Epidermal melanocyte (primary cell): ENCODE measurements around the gene NGRN.
A peak's percentile ranks its signal among the peaks of the same experiment; 100 is the strongest.

ENCODE experiments used
- DNase-seq: peaks from one replicate; pipeline ENCODE4 v3.0.0; 2011; ENCODE audit warnings: low spot score; ENCODE audit not compliant: insufficient read length

The NGRN gene, protein sequence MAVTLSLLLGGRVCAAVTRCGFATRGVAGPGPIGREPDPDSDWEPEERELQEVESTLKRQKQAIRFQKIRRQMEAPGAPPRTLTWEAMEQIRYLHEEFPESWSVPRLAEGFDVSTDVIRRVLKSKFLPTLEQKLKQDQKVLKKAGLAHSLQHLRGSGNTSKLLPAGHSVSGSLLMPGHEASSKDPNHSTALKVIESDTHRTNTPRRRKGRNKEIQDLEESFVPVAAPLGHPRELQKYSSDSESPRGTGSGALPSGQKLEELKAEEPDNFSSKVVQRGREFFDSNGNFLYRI

DNA sequence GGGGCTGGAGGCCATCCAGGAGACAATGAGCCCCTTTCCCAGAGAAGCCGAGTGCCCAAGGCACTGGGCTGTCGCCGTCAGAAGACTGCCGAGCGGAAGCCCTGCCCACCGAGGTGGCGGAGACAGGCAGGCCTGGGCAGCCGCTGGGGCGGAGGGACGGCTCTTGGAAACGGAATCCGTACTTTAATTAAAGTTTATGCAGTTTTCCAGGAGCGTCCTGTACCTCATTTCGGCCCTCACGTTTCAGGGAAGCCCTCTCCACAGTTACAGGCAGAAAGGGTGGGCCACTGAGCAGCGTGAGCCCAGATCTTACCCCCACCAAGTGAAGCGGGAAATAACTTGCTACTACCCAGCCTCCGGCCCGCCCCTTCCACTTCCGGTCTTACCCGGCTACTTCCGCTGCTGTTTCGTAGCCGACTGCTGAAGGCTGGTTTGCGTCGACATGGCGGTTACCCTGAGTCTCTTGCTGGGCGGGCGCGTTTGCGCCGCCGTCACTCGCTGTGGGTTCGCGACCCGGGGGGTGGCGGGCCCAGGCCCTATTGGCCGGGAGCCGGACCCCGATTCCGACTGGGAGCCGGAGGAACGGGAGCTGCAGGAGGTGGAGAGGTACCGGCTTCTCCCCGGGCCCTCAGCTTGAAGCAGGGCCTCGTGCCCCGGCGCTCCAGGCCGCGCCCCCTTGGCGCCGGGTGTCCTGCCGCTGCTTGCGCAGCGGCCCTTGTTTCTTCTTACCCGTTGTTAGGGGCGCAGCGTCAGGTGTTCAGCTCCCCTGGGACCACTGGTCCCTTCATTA, at the start of gene NGRN:
Gene NGRN (plus strand): TSS at position 402 of the 790 bp plus-strand sequence. CDS start 41 bp downstream, at position 443.
- peak; percentile 56 for DNase-seq

DNA sequence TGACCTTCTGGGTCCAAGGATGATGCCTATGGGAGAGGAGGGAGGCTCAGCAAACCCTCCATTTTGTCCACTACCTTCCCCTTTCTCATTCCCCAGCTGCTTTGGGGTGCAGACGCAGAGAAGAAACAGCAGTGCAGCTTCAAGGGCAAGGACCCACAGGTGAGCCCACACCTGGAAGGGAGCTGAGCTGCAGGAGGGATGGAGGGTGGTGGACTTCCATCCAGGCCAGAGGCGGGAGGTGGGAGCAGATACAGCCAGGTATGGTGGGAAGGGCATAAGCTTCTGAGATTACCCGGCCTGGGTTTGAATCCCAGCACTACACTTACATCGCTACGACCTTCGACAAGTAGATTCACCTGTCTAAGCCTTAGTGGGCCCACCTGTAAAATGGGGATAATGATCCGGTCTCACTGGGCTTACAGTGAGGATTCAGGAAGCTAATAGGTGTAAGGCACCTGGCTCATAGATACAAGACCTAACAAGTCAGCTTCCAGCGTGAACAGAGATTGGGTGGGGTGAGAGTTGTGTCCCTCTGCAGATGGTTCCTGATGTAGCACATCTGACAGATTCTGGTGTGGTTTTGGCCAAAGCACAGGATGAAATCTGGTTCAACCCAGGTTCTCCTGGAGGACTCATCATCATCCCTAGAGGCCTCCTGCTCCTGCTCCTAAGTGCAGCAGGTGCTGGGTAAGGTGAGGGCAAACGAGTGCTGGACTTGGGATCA, 47.6 kb upstream of the NGRN start:
- no peak for DNase-seq

DNA sequence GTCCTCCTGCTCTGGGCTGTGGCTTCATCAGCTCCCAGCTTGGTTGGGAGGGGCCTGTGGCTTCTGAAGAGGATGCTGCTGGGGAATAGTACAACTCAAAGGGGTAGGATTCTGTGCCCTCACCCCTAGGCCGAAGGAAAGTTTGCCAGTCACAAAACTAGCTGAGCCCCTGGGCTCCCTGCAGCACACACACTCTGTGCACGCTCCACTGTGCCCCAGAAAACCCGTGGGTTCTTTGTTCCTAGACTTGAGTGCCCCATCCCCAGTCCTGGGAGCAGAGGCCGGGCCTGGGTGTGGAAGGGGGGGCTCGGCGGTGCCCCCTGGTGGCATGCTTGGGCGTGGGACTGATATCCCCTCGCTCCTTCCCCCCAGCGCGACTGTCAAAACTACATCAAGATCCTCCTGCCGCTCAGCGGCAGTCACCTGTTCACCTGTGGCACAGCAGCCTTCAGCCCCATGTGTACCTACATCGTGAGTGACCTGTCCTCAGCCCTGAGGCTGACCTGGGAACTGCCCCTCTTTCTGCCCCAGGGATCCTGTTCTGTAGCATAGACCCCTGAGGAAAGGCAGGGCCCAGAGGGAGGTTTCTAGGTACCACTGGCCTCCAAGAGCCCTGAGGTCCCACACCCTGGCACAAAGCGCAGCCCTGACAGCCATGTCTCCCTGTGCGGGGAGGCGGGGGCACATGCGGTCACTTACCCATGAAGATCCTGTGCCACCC, 45.9 kb upstream of the NGRN start:
- DNase-seq = peak; percentile 50

DNA sequence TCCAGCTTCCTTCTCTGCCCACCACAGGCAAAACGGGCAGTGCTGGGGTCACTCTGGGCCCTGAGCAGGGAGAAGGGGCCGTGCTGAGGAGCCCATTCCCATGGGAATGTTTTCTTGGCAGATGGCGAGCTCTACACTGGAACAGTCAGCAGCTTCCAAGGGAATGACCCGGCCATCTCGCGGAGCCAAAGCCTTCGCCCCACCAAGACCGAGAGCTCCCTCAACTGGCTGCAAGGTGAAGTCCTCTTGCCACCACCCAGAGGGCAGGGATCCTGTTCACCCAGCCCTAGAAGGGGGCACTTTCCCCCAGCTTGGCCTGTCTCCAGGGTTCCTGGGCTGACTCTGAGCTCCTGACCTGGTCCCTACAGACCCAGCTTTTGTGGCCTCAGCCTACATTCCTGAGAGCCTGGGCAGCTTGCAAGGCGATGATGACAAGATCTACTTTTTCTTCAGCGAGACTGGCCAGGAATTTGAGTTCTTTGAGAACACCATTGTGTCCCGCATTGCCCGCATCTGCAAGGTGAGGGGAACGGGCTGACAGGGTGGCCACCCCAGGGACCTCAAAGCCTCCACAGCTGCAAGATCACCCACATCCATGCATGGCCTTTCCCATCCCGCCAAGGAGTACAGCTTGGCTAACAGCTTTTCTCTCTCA, 44.1 kb upstream of the NGRN start:
- DNase-seq = peak; percentile 81

DNA sequence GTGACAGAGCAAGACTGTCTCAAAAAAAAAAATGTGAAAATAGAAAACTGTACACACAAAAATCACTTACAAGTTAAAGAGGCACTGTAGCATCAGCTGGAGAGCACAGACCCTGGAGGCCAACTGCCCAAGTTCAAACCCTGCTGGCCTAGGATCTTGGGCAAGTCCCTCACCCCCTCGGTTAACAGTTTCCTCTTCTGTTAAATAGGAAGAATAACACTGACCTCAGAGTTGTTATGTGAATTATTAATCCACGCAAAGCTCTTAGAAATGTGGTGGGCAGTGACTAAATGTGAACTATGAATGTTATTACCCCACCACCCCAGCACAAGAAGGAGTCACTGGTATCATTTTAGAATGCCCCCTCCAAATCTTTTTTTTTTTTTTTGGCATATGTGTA, 42.9 kb upstream of the NGRN start:
- no peak for DNase-seq

DNA sequence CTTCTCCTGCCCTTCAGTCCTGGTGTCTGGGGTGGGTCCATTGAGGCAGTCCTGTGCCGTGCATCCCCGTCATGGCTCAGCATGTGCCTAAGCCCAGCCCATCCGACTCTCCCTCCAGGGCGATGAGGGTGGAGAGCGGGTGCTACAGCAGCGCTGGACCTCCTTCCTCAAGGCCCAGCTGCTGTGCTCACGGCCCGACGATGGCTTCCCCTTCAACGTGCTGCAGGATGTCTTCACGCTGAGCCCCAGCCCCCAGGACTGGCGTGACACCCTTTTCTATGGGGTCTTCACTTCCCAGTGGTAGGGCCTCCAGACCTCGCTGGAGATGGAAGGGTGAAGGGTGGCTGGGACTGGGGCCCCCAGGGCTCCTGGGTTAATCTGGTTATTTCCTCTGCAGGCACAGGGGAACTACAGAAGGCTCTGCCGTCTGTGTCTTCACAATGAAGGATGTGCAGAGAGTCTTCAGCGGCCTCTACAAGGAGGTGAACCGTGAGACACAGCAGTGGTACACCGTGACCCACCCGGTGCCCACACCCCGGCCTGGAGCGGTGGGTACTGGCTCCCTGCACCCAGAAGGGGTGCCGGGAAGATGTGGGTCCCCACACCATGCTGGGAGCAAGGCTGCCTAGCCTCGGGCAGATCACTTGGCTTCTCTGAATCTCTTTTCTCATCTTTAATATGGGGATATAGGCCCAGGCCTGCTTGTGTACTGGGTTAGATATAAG, 41.9 kb upstream of the NGRN start:
- DNase-seq = no peak

DNA sequence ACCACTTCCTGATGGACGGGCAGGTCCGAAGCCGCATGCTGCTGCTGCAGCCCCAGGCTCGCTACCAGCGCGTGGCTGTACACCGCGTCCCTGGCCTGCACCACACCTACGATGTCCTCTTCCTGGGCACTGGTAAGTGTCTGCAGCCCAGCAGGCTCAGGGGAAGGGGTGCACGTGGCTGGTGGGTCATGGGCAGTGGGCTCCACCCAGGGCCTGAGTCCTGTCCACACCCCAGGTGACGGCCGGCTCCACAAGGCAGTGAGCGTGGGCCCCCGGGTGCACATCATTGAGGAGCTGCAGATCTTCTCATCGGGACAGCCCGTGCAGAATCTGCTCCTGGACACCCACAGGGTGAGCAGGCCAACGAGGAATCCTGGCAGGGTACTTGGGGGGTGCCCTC, 40.4 kb upstream of the NGRN start:
- no peak for DNase-seq

DNA sequence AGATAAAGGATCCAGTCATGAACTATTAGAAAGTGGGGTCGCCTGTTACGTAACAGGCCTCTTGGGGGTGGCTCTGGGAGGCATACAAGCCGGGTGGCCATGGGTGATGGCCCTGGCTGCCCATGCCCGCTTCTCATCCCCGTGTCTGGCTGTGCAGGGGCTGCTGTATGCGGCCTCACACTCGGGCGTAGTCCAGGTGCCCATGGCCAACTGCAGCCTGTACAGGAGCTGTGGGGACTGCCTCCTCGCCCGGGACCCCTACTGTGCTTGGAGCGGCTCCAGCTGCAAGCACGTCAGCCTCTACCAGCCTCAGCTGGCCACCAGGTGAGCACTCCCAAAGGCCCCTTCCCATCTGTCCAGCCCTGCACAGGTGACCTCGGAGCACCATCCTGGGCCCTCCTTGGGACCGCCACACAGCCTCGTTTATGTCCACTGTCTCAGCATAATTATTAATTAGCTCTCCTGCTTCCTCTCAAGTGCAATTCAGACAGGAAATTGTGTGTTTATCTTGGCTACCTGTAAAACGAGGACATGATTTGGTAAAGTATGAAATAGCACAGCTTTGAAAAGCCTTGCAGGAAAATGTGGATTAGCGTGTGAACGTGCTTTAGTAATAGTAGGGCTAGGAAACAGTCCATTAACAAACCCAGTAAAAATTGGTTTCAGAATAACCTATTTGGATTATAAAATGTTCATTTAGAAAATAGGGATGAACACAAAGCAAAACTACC, 39.8 kb upstream of the NGRN start:
- DNase-seq = no peak

DNA sequence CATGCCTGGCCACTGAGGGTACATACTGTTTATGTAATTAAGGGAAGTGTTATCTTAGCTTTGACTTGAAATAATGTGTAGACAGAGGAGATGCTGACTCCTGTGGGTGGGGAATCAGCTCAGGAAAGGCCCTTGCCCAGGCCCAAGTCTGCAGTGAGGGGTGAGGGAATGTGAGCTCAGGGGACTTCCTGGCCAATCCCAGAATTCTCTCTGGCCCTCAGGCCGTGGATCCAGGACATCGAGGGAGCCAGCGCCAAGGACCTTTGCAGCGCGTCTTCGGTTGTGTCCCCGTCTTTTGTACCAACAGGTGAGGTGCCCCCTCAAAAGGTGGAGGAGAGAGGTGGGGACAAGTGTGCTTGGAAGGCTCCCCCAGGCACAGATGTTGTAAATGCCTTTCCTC, 38.1 kb upstream of the NGRN start:
- no peak for DNase-seq

DNA sequence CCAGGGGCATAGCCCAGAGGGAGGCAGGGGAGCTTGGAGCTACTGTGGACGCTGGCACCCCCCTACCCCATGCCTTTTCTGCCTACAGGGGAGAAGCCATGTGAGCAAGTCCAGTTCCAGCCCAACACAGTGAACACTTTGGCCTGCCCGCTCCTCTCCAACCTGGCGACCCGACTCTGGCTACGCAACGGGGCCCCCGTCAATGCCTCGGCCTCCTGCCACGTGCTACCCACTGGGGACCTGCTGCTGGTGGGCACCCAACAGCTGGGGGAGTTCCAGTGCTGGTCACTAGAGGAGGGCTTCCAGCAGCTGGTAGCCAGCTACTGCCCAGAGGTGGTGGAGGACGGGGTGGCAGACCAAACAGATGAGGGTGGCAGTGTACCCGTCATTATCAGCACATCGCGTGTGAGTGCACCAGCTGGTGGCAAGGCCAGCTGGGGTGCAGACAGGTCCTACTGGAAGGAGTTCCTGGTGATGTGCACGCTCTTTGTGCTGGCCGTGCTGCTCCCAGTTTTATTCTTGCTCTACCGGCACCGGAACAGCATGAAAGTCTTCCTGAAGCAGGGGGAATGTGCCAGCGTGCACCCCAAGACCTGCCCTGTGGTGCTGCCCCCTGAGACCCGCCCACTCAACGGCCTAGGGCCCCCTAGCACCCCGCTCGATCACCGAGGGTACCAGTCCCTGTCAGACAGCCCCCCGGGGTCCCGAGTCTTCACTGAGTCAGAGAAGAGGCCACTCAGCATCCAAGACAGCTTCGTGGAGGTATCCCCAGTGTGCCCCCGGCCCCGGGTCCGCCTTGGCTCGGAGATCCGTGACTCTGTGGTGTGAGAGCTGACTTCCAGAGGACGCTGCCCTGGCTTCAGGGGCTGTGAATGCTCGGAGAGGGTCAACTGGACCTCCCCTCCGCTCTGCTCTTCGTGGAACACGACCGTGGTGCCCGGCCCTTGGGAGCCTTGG, 37.4 kb upstream of the NGRN start:
- DNase-seq = no peak

DNA sequence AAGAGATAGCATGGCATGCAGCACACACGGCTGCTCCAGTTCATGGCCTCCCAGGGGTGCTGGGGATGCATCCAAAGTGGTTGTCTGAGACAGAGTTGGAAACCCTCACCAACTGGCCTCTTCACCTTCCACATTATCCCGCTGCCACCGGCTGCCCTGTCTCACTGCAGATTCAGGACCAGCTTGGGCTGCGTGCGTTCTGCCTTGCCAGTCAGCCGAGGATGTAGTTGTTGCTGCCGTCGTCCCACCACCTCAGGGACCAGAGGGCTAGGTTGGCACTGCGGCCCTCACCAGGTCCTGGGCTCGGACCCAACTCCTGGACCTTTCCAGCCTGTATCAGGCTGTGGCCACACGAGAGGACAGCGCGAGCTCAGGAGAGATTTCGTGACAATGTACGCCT, 36.5 kb upstream of the NGRN start:
- no peak for DNase-seq

DNA sequence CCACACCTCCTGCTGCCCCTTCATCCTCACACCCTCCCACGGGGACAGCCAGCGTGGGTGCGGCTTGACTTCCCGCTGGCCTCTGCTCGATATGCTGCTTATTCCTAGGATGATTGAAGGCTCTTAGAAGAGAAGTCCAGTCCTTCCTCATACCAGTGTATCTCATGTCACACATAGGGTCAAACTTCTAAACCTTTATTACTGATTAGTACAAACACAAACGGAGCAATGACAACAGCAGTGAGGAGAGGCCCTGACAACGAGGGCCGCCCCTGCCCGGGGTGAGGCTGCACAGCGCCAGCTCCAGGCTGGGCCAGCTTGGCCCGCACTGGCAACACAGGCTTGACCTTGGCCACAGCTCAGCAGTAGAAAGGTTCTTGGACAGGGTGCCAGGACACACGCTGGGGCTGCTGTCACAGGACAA, 35.4 kb upstream of the NGRN start:
- no peak for DNase-seq

DNA sequence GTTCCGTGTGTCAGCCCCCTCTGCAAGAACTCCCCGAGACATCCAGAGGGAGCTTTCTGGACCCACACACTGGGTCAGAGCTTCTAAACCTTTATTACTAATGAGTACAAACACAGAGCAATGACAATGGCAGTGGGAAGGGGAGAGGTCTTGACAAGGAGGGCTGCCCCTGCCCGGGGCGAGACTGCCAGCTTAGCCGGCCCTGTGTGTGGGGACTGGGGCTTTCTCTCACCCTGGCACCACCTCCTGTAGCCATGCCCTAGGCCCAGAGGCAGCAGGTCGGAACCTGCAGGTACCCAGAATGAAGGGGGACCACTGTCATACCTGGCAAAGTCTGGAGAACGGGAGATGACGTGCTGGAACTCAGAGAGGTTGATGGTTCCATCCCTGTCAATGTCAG, 34.9 kb upstream of the NGRN start:
- DNase-seq = no peak

DNA sequence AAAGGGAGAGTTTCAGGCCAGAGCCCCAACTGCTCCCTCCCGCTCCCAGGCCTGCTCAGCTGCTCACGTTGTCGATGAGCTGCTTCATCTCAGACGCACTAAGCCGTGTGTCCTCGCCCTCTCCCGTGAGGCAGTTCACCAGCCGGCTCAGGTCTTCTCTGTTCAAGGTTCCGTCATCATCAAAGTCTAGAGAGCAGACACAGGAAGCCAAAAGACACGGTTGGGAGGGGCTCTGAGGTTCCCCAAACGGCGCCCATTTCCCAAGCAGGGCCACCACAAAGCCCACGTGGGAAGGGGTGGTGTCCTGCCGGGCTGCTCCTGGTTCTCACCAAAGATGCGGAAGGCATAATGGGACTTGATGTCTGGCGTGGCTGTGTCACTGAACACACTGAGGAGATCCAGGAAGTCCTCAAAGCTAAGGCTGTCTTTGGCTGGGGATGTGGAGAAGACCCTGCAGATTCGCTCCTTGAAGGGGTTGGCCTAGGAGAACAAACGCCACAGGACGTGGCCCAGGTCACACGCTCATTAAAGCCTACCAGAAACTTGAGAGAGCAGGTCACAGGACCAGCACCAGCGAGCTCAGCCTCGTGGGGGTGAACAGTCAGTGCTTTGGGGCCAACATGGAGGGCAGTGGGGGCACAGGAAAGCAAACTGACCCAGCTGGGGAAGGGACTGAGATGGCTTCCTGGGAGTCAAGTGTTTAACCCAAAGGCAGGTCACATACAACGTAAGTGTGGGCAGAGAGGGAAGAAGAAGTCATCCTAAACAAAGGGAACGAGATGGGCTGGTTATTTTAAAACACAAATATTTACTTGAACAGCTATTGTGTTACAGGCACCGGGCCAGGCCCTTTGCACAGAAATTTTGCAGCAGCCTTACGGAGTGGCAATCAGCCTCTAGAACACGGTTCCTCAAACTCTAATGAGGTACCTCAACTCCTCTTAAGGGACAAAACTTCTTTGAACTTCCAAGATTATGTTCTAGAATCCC, 34.1 kb upstream of the NGRN start:
- DNase-seq = no peak

DNA sequence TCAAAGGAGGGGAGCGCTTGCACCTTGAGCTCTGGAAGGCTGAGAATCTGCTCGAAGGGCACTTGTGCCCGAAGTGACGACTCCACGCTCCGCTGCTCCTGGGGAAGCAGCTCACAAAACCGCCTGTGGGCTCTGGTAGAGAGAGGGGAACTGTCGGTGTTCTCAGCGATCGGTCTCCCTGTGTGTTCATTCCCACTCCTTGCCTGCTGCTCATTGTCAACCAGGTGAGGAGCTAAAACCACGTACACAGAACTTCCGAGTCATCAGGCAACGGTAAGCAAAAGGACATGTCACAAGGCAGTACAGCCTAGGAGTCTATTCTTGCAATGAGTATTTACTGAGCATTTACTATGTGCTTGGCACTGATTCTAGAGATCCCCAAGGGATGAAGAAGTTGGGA, 33.3 kb upstream of the NGRN start:
- DNase-seq = no peak

DNA sequence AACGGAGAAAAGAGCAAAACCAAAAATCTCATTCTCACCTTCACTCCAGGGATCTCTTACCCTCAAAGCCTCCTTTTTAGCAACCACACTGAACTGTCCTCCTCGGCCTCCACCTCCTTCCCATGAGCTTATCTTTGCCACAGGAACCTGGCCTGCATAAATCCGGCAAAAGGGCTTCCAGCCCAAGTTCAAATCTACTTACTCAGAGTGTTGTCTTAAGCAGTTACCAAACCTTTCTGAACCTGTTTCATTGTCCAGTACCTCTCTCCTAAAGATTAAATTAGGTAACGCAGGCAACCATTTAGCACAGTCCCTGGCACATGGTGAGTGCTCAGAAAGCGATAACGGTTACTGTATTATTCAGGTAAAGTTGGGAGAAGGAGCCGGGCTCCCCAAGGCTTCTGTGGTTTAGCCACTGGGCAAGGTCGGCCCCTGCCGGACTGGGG, 32.5 kb upstream of the NGRN start:
- no peak for DNase-seq

DNA sequence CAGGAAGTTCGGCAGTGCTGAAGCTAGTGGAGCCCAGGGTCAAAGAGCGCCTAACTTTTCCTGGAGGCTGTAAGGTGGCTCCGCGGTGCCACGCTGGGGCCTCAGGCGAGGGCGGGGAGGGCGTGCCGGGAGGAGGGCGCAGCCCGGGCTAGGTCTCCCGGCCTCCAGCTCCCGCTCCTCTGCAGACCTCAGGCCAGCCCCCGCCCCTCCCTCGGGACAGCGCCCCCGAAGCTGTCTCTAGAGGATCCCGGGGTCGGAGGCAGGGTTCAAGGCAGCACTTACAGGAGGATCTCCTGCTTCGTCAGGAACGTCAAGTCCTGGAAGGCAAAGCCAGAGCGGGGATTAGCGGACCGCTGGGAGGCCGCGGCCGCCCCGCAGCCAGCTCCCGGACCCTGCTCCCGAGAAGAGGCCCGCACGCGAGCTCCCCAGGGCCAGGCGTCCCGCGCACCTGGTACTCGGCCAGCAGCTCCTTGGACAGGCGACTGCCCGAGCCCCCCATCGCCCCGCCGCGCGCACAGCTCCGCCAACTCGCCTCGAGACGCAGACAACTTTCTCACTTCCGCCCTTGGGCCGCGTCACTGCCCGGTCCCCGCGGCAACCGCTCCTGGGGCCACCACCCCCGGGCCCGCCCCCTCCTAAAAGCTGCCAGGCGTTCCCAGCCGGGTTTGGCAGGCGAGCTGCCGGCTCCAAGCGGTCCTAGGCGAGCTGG, 31.9 kb upstream of the NGRN start, which contains the start of gene CIB1:
Gene CIB1 (minus strand): TSS at position 555 of the 709 bp plus-strand sequence. CDS start 56 bp downstream, at position 499.
- DNase-seq = peak; percentile 93
